CD4-positive, alpha-beta T cell treated with Interleukin-6 at 100 ng/mL for 8 hours (primary cell): ENCODE measurements around the gene APOL1.
"Not testable (repeated sequence)": the region's sequence is repeated elsewhere in the genome, so short reads cannot be mapped to it uniquely, and the experiment has no call there.

ENCODE experiments used
- DNase-seq: peaks from one replicate; pipeline ENCODE4 v3.0.0-alpha.2; 2020; ENCODE audit warnings: mixed read lengths, low spot score

The APOL1 gene, protein sequence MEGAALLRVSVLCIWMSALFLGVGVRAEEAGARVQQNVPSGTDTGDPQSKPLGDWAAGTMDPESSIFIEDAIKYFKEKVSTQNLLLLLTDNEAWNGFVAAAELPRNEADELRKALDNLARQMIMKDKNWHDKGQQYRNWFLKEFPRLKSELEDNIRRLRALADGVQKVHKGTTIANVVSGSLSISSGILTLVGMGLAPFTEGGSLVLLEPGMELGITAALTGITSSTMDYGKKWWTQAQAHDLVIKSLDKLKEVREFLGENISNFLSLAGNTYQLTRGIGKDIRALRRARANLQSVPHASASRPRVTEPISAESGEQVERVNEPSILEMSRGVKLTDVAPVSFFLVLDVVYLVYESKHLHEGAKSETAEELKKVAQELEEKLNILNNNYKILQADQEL

DNA sequence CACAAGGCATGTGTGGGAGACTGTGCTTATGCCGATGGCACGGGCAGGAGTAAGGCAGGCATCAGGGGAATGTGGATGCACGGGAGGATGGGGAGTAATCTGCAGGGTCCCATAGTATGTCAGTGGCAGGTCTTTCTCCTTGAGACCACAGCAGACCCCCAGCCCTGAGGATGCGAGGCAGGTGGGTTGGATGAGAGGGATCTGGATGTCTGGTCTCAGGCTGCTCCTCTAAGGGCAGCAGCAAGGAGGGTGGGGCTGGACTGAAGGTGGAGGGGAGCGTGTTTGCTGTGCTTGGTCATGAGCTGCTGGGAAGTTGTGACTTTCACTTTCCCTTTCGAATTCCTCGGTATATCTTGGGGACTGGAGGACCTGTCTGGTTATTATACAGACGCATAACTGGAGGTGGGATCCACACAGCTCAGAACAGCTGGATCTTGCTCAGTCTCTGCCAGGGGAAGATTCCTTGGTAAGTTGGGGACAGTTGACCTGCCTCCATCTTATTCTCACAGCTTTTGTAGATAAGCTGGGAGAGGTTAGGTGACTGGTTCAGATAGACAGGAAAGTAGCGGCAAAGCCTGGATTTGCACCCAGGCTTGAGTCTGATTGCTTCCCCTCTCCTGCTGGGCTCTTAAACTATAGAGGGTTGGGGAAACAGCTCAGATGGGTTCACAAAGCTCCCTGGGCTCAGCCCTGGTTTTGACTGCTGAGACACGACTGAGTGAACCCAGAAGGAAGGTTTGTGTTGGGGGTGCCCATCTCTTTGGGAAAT lies at the start of gene APOL1:
TSS of gene APOL1 (plus strand) at position 380 of the 769 bp plus-strand sequence. CDS start 1,823 bp downstream, outside the sequence.
- peak; percentile 64 for DNase-seq

DNA sequence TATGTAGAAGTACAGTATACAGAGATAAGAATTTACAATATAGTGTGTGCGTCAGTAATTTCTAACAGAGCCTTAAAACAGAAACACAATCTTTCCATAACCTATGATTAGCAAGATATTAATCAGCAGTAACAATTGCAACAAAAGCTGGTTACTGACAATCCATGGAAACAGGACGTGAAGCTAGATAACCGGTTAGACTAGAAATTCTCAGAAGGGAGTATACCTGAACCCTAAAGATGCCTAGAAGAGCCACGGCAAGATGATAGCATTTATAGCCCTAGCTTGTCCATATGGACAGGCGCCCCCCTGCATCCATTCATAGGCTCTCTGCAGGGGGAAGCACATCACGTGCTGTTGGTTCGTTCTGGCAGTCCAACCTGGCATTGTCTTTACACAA lies 49.5 kb upstream of the APOL1 start:
- DNase-seq, result not testable (repeated sequence)

DNA sequence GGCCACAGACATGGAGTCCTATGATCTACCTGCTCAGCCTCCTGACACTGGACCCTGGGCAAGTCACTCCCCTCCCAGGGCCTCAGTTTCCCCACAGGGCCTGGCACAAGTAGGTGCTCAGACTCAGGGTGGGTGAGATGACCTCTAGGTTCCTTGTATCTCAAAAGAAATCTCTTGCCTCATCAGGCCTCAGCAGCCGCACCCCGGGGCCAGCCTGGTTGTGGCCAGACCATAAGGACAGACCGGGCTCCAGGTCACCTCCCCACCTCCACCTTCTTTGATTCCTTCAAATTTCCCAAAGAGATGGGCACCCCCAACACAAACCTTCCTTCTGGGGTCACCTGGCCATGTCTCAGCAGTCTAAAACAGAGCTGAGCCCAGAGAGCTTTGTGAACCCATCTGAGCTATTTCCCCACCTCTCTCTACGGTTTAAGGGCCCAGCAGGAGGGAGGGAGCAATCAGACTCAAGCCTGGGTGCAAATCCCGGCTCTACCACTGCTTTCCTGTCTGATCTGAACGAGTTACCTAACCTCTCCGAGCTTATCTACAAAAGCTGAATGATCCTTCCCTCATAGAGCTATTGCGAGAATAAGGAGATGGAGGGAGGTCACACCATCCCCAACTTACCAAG lies 48.8 kb upstream of the APOL1 start:
- DNase-seq, result no peak

DNA sequence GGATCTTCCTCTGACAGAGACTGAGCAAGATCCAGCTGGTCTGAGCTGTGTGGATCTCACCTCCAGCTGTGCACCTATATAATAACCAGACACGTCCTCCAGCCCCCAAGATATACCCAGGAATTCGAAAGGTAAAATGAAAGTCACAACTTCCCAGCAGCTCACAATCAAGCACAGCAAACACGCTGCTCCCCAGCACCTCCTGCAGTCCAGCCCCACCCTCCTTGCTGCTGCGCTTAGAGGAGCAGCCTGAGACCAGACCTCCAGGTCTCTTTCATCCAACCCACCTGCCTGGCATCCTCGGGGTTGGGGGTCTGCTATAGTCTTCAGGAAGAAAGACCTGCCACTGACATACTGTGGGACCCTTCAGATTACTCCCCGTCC lies 48.3 kb upstream of the APOL1 start:
- DNase-seq, result no peak

DNA sequence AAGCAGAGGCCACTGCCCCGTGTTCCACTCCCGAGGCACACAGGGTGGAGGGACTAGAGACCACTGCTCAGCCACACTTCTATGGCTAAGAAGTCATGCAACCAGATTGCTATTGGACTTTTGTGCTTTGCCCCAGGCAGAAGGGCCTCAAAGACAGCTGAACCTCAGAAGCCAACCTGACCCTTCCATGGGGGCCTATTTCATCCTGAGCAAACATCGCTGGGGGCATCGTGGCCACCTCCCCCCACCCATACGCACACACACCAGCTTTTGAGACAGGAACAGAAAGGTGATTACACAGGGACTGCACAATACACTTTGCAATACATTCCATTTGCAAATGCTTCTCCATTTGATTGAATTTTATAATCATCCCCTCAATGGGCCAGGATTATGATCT lies 47.4 kb upstream of the APOL1 start:
- not testable (repeated sequence) for DNase-seq

DNA sequence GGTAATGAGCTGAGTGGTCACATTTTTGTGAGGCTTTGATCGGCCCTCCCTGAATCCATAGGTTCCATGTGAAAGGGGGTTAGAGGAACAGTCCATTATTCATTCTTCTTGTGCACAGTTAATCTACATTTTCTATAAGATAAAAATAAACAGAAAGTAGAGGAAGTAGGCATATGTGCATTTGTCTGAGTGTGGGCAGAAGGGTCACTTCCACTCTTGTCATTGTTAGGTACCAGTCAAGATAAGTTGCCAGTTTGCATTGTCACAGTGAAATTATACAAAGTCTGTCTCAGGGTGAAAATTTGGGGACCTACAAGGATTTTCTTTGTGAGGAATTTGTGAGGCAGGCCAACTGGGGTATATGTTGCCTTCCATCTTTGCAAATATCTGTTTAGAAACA lies 46.7 kb upstream of the APOL1 start:
- DNase-seq, result no peak

DNA sequence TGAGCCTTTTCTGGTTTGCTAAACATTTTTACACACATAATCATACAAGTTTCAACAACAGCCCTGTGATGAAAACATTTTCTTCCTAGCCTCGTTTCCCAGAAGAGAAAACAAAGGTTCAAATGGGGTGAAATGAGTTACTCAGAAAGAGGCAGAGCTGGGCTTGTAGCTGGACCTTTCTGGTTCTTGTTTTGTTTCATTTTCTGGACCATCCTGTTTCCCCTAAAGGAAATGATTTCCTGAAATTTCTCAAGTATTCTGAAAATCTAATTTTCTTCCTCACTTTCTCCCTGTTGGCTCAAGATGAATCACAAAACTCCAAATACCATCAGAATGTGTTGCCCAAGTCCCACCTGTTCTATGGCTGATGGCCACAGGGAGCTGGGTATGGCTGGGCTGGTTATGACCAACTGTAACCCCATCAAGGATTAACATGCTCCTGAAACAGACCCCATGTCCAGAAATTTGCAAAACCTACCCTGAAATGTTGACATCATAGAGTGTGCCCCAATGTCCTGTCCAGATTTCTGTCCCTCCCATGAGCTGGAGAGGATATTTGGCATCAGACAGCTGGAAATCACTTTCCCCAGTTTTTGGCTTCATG lies 44.7 kb upstream of the APOL1 start:
- no peak for DNase-seq

DNA sequence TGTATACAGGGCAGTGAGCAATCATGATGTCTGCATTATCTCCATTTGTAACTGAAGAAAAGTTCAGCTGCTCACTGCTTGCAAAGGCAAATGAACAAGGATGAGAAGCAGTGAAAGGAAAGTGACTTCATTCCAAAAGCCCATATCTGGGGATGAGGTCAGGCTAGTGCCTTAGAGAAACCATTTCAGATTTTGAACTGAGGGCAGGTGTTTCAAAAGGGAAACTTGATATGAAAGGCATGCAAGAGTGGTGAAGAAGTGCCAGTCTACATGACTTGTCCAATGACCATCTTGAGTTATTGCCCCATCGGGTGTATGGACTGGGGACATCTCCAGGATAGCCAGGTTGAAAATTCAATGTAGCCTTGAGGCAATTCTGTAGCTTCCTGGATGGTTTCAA lies 44.0 kb upstream of the APOL1 start:
- no peak for DNase-seq

DNA sequence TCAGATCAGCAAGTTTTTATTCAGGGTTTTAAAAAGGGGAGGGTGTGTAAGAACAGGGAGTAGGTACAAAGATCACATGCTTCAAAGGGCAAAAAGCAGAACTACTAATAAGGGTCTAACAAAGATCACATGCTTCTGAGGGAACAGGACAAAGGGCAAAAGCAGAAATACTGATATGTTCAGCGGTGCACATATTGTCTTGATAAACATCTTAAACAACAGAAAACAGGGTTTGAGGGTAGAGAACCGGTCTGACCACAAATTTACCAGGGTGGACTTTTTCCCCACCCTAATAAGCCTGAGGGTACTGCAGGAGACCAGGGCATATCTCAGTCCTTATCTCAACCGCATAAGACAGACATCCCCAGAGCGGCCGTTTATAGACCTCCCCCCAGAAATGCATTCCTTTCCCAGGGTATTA lies 43.4 kb upstream of the APOL1 start:
- not testable (repeated sequence) for DNase-seq

DNA sequence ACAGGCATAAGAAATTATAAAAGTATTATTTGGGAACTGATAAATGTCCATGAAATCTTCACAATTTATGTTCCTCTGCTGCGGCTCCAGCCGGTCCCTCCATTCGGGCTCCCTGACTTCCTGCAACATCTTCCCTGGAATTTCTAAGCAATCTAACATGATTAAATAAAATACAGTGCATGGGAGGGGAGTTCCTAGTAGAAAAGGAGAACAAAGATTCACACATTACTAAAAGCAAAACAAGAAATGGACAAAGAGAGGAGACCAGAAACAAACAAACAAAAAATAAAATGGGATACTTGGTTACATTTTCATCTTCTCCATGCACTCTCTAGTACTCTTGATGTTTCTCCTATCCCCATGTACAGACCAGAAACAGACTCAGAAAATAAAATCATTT lies 42.7 kb upstream of the APOL1 start:
- no peak for DNase-seq

DNA sequence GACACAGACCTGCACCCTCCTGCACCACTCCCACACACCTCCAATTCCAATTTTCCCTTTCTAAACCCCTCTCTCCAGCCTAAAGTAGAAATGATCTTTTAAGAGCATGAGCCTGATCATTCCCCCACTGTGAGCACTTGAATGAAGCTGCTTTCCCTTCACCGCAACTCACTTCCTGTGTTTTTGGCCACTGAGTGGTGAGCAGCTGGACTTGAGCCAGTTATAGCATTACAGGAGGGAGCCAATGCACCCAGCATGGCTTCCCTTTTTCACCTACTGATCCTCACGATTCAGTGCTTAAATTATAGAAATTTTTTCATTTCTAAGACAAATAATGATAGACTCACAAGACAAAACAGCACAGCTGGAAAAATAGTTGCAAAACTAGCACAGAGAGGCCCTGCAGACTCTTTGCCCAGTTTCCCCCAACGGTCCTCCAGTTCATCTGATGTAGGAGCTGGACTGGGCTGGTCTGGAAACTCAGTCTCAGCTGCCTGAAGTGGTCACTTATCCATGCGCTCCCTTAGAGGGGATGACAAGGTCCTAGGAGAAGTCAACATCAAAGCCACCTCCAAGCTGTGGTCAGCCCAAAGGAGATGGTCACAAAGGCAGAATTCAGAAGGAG lies 41.6 kb upstream of the APOL1 start:
- no peak for DNase-seq

DNA sequence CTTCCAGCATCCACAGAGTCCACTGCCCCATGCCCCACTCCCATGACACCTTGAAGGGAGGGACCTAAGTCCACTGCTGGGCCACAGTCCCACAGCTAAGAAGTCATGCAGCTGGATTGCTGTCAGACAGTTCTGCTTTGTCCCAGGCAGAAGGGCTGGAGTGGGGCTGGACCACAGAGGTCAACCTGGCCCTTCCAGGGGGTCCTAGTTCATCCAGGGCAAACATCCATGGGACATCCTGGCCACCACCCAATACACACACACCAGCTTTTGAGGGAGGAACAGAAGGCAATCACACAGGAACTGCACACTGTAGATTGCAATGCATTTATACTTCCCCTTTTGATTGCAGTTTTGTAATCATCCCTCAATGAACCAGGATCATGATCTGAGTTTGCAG lies 40.0 kb upstream of the APOL1 start:
- DNase-seq, result no peak

DNA sequence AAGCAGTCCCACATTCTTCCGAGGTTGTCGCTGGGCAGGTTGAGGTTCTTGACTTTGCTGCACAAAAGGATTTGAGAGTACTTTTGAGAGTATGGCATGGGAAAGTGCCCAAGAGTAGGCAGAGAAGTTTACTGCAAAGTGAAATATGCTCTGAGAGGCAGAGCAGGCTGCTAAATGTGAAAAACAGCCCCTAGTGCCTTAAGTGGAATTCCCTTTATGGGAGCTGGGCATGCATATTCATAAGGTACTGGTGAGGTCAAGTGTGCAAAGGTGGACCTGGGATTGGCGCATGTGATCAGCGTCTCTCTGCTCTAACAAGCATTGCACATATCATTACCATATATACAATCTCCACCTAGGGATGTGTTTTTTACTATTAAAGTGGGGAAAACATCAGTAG lies 39.3 kb upstream of the APOL1 start:
- no peak for DNase-seq

DNA sequence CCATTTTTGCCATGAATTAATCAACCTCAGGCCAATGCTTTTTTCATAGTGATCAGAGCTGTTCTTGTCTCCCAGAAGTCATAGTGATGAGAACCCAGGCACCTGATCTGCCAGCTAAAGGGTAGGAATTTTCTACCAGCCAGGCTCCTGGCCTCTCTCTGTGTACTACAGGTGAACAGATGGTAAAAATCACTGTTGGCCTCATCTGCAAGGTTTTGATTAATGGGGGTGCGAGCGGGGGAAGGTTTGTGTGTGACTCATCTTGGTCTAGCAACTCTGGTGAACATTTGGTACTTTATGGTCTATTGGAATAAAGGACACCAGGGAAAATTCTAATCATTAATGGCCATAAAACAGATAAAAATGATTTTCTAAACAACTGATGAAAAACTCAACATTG lies 37.0 kb upstream of the APOL1 start:
- DNase-seq, result no peak

DNA sequence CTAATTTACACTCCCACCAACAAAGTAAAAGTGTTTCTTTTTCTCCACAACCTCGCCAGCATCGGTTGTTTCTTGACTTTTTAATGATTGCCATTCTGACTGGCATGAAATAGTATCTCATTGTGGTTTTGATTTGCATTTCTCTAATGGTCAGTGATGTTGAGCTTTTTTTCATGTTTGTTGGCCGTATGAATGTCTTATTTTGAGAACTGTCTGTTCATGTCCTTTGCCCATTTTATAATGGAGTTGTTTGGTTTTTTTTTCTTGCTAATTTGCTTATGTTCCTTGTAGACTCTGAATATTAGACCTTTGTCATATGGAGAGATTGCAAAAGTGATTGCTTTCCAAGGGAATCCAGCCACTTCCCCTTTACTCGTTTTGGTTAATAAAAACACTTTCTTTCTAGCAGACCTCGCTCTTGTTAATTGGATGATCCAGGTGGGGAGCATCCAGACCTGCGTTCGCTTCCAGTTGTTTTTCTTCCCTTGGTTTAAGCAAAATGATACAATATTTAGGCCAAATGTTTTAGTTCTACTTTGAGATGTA lies 34.2 kb upstream of the APOL1 start:
- no peak for DNase-seq

DNA sequence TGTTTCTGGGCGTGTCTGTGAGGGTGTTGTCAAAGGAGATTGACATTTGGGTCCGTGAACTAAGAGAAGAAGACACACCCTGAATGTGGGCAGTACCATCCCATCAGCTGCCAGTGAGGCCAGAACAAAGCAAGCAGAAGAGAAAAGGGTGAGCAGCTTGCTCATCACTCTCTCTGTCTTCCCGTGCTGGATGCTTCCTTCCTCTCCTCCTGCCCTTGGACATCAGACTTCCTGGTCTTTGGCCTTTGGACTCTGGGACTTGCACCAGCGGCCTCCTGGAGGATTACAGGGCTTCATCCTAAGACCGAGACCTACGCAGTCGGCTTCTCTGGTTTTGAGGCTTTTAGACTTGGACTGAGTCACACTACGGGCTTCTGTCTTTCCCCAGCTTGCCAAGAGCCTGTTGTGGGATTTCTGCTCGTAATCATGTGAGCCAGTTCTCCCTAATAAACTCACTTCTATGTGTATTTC lies 32.4 kb upstream of the APOL1 start:
- no peak for DNase-seq

DNA sequence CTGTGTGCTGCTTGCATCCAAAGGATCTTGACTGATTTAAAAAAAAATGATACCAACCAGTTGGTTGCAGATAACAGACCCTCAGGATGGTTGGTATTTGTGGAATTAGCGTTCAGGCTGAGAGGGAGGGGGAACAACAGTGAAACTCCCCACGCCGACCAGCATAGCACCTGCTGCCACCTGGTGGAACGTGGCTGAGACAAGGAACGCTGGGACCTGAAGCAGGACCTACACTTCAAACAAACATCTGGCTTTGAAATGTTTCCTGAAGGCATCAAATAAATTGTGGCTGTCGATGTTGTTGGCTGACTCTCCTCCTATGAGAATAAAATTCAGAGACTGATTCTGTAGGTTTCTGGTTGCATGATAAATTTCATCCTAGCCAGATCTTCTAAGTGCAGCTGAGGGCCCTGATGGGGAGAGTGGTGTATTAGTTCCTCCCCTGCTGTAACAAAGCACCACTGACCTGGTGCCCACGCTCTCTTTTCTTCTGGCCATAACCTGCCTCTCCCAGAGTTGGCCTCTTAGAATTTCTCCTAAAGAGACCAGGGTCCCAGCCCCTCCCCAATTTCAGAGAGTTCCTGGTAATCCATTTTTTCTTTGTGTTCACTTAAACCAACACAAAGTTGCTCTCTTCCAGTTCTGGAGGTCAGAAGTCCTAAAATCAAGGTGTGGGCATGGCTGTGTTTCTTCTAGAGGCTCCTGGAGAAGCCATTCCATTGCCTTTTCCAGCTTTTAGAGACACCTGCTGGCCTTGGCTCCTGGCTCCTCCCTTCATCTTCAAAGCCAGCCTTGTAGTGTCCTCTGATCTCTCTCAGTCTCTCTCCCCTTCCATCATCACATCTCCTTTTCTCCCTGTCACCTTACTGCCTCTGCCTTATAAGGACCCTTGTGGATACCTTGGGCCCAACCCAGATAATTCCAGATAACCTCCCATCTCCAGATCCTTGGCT lies 30.9 kb upstream of the APOL1 start:
- peak; percentile 51 for DNase-seq

DNA sequence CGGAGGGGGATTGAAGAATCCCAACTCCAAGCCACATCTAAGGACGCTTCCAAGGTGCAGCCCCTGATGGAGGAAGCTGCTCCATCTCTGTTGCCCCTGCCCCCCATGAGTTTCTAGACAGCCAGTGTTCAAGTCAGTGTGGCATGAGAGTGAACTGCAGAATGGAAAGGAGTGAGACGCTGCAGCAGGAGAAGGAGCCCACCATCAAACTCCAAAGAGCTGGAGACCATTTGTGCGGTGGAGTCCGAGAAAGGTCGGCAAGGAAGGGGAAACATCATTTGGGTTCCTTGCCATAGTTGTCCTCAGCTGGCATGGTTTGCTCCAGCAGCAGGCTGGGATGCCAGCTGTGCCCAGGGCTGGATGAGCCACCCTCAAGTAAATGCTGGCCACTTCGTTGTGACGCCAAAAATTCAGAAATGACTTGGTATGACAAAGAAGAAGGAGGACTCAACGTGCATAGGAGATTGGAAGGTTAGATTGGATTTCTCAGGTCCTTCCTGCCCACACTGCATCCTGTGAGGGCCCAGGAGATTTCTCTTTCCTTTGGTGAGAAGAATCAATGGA lies 30.0 kb upstream of the APOL1 start:
- no peak for DNase-seq

DNA sequence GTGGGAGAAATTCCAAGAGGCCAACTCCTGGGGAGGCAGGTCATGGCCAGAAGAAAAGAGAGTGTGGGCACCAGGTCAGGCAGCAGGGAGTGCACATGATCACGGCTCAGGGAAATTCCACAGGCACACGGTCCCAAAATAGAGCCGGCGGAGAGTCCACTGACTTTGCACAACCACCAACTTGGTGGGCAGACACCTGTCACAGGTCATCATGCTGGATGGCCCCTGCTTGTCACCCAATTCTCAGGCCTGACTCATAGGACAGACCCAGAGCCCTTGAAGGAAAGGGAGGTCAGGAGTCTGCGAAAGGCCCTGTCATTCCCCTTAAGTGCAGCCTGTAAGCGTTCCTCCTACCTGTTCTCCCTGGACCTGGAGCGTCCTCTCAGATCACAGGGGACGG lies 29.4 kb upstream of the APOL1 start:
- DNase-seq, result no peak

DNA sequence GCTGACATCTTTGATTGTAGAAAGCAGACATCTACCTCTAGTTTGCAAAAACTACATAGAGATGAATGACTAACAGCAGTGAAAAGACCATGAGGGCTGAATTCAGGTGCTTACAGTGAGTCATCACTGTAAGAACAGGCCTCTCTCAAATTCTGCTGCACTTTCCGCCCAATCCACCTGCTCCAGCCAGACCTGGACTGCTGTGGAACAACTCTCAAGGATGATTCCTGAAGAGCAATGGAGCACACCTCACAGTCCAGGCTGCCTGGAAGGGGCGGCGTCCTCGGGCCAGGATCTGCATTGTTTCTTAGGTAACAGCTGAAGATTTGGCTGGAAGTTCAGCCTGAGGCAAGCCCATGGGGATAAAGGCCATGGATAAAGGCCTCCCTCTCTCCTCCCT lies 28.7 kb upstream of the APOL1 start:
- DNase-seq, result no peak
